NCI-H1417 (cell line): ENCODE measurements around the gene BCL7C.

Experiments used
- DNase-seq, 3 experiments: peaks; one replicate each; lab custom pipeline; 2025; lab: John Stamatoyannopoulos, UW

Gene BCL7C

GRCh38 chr16:30922960-30923535 is 29.2 kb upstream of the BCL7C start:
- DNase-seq = peak; percentile 94 to 99 (median 97)

DNA sequence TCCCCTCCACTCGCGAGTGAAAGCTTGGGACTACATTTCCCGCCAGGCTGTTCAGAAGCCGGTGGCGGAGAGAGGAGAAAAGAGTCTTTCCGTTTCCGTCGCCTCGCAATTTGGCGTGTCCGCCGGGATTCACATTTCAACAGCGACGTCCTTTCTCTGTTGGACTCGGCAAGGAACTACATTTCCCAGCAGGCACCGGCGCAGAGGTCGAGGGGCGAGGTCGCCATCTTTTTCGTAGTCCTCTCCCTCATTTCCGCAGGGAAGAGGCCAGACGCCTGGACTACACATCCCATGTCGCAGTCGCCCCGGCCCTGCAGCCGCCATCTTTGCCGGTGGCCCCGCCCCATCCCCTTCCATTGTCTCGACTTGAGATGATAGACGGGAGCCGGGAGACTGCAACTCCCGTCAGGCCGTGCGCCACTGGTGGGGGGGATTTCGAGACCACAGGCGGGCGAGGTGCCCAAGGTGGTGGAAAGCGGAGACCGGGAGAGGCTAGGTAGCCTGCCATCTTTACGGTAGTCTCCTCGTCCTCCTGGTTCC is 28.6 kb upstream of the BCL7C start:
- DNase-seq = peak; percentile 96 to 100 (median 98)

DNA sequence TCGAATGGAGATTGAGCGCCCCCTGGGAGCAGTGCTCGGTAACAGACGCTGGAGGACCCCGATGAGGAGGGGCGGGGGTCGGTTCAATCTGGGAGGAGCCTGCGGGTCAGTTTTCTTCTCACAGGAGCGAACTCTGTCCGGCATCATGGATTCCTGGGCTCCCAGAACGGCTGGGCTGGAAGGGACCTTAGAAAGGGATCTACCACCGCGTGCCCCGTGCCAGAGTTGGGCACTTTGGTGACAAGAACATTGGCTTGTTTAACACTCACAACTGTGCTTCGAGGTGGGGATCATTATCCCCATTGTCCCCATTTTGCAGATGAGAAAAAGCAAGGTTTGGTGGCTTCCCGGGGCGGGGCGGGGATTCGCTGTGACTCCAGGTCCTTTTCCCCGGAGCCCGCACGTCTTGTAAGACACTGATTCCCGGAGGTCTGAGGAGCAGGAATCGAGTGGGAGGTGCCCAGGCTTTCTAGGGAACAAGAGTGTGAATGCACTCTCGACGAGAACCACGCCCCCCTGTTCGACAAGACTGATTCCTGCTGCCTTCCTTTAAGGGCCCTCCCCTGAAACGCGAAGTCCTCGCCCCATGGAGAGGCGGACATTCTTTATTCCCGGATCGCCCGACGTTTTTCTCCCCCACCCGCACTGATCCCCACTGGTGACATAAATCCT is 28.0 kb upstream of the BCL7C start:
- peak; percentile 81 to 95 (median 84) for DNase-seq

GRCh38 chr16:30921459-30921747 is 27.5 kb upstream of the BCL7C start:
- no peak for DNase-seq

- DNase-seq = no peak
Observed at GRCh38 chr16:30920891-30921290, 27.0 kb upstream of the BCL7C start.

GRCh38 chr16:30918614-30919013 is 24.7 kb upstream of the BCL7C start:
- DNase-seq = no peak

GRCh38 chr16:30914830-30915229 is 21.0 kb upstream of the BCL7C start:
- DNase-seq = no peak

- no peak for DNase-seq
Observed at GRCh38 chr16:30912794-30913412, 19.0 kb upstream of the BCL7C start.

GRCh38 chr16:30910427-30911029 is 16.7 kb upstream of the BCL7C start:
- no peak for DNase-seq

DNA sequence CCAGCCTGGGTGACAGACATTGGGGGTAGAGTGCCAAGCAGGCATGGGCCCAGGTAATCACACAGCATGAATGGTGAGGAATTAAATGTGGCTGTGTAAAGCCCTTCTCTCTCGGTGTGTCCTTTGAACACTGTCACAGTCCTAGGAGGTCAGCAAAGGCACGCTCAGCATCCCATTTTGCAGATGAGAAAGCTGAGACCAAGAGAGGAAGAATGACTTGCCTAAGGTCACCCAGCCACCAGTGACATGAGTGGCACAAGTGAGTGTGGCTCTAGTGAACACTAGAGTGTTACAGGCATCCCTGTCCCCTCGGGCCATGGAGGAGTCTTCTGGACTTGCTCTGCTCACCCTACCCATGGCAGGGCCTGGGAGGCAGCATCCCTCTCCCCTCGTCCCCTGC is 13.2 kb upstream of the BCL7C start:
- no peak for DNase-seq

DNA sequence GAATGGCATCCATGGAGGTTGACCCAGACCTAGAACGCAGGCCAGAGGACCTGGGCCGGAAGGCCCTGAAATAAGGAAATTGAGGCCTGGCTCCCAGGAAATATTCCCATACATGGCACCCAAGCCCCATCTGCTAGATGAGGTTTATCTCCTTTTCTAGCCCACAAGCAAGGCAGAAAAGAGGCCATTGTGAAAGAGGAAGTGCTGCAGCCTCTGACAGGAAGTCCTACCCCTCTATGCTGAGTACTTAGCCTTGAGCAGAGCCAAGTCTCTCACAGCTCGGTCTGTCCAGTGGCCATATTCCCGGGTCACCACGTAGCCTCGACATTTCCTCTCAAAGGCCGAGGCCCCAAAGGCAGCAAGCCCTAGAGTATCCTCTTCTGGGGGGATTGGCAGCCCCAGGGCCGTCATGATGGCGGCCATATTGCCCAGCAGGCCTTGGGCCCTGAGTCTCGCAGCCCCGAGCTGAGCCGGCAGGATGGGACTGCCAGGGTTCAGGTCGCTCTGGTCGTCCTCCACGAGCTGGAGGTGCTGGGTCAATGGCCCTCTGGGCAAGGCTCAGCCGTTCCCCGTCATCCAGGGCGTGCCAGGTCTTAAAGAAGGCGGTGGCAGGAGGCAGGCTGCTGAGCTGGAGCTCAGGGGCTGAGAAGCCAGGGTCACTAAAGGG is 10.4 kb upstream of the BCL7C start:
- no peak for DNase-seq

- DNase-seq = no peak
Observed at GRCh38 chr16:30903596-30903995, 9.7 kb upstream of the BCL7C start.

DNA sequence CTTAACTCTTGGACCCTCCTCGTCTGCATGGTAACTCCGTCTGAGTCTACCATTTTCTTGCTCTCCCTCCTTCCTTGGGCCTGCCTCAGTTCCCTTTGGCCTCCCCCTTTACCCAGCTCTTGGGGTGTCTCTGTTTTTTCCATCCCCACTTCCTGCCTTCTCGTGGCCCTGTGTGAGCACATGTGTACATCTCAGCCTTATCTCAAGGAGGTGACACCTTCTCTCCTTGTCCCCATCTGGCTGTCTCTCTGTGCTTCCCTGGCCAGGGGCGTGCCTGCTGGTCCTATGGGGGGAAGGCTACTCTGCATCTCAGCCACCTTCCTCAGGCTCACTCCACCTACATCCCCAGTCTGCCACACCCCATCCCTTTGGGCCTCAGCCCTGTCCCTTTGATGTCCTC is 9.1 kb upstream of the BCL7C start:
- DNase-seq = no peak

DNA sequence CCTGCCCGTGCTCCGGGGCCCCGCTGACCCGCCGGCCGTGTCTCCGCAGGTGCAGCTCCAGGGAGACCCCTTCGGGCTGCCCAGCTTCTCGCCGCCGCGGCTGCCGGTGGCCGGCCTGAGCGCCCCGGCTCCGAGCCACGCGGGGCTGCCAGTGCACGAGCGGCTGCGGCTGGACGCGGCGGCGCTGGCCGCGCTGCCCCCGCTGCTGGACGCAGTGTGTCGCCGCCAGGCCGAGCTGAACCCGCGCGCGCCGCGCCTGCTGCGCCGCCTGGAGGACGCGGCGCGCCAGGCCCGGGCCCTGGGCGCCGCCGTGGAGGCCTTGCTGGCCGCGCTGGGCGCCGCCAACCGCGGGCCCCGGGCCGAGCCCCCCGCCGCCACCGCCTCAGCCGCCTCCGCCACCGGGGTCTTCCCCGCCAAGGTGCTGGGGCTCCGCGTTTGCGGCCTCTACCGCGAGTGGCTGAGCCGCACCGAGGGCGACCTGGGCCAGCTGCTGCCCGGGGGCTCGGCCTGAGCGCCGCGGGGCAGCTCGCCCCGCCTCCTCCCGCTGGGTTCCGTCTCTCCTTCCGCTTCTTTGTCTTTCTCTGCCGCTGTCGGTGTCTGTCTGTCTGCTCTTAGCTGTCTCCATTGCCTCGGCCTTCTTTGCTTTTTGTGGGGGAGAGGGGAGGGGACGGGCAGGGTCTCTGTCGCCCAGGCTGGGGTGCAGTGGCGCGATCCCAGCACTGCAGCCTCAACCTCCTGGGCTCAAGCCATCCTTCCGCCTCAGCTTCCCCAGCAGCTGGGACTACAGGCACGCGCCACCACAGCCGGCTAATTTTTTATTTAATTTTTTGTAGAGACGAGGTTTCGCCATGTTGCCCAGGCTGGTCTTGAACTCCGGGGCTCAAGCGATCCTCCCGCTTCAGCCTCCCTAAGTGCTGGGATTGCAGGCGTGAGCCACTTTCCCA is 8.4 kb upstream of the BCL7C start:
- peak; percentile 33 to 80 (median 70) for DNase-seq

DNA sequence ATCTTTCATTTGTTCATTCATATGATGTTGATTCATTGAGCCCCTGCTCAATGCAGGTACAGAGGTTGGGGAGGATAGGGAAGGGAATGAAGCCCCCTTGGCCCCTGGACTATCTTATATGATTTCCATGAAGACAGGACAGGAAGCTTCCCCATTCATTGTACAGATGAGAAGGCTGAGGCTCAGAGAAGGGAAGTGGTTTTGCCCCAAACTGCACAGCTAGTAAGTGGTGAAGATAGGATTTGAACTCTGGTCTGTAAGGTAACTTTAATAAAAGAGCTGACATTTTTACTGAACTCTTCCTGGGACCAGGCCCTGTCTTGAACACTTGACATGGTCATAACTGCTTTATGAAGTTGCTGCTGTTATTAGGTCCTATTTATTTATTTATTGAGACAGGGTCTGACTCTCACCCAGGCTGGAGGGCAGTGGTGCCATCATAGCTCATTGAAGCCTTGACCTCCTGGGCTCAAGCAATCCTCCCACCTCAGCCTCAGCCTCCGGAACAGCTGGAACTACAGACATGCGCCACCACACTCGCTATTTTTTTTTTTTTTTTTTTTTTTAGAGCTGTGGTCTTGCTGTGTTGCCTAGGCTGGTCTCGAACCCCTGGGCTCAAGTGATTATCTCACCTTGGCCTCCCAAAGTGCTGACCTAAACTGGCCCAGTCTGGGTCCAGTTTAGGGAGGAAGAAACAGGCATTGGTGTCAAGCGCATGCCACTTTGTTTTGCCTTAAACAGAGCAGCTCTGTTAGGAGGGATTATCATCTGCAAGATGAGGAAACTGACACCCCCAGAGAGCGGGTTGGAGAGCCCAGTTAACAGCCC is 7.5 kb upstream of the BCL7C start:
- no peak for DNase-seq

- no peak for DNase-seq
Observed at GRCh38 chr16:30900588-30900987, 6.7 kb upstream of the BCL7C start.

DNA sequence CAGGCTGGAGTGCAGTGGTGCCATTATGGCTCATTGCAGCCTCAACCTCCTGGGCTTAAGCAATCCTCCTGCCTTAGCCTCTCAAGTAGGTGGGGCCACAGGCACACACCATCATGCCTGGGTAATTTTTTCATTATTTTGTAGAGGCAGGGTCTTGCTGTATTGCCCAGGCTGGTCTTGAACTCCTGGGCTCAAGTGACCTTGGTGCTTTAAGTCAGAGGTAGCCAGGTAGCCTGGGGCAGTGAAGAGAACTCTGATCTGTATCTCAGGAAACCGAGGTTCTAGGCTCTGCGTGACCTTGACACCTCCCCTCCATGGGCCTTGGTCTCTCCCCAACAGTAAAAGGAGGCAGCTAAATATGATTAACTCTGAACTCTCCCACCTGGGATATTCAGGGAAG is 5.9 kb upstream of the BCL7C start:
- DNase-seq = no peak

GRCh38 chr16:30896889-30897733 is 3.2 kb upstream of the BCL7C start:
- DNase-seq = peak; percentile 59 to 73 (median 72)

DNA sequence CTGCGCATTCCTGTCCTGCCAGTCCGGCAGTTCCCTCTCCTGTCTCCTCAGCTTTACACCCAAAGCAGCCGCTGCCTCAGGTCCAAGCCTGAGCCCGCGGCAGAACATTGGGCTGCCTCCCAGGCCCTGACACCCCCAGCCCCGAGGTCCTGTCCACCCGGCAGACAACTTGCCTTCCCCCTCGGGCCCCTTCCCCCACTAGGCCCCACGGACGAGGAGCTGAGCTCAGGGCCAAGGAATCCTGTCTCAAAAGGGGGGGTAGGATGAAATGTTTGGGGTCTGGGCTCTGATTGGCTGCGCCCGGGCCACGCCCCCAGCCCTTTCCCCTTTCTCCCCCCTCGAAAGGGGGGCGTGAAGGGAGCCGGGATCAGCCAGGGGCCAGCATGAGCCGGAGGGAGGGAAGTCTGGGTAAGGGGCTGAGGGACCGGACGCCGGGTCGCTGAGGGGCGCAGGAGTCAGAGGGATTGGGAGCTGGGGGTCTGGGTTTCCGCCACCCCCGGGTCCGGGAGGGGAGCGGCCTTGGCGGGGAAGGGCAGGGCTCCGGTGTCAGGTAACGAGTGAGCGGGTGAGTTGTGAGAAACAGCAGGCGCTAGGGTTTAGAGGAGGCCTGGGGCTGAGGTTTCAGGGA is 2.5 kb upstream of the BCL7C start, which contains the start of gene CTF1:
CTF1 (plus strand) TSS at position 354 of the 628 bp plus-strand sequence; CDS start at position 384, 30 bp downstream.
- DNase-seq = peak in 2 of 3 experiments; percentile 20 to 21
